ENCODE data around the gene ACAT2. TPM values are rescaled to one million over a fixed set of nuclear protein-coding genes. Genes with fewer than 3 reads are reported as not detected.
A peak's percentile ranks its signal among the peaks of the same experiment; 100 is the strongest.

Gene ACAT2
- total RNA-seq, 1 experiment from 2014 or later: 156 TPM

DNA sequence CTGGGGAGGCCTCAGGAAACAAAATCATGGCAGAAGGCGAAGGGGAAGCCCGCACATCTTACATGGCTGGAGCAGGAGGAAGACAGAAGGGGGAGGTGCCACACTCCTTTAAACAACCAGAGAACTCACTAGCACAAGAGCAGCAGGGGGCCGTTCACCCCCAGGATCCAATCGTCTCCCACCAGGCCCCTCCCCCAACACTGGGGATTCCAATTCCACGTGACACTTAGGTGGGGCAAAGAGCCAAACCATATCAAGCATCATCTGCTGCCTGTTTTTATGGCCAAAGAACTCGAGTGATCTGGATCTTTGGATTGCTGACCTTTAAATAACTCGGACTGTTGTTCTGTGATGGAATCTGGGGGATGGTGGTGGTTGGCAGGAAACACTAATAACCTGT is 66.2 kb downstream of the ACAT2 start:
- H2BK5ac ChIP-seq (ENCODE audit: insufficient read length, low read length): no peak overlapping the region
- H2BK12ac ChIP-seq (ENCODE audit: insufficient read length, low read depth, low read length): no peak overlapping the region
- H2AK5ac ChIP-seq (ENCODE audit: insufficient read length, low read length): no peak overlapping the region
- no peak for DNase-seq
- H3K79me2 ChIP-seq (ENCODE audit: insufficient read depth, low read length): no peaks in the 10 kb centered on the region
- no peak overlapping the region for H3K4me2 ChIP-seq (ENCODE audit: insufficient read depth, insufficient read length, low read length)
- Mint-ChIP-seq H3K36me3 (ENCODE audit: insufficient read depth in 1 of 3, low read depth in 3 of 3) (peaks cover 0 to 6% (median 1%) of the 10 kb centered on the region in 3 experiments; a peak in 3 of 7 replicates), H3K4me3 (no peak overlapping the region), H3K4me1 (peaks cover 32 to 37% of the 10 kb centered on the region in 2 experiments), H3K9me3 (no peaks in the 10 kb centered on the region; a peak in 1 of 5 replicates), H3K27ac (peak overlapping the region in 1 of 3 experiments; percentile 78; a peak in 1 of 7 replicates), H3K27me3 (ENCODE audit: low read depth) (no peaks in the 10 kb centered on the region; the same call in none of the 2 replicates)
- no peaks in the 10 kb centered on the region for H3K79me1 ChIP-seq (ENCODE audit: insufficient read depth, low read depth, low read length, poor library complexity, severe bottlenecking)
- H3K18ac ChIP-seq (ENCODE audit: insufficient read length, low read depth, low read length): no peak overlapping the region
- no peak overlapping the region for H3T11ph ChIP-seq (ENCODE audit: low read length)
- H2BK120ac ChIP-seq (ENCODE audit: low read depth, low read length, poor library complexity, severe bottlenecking): no peak overlapping the region
- no peaks in the 10 kb centered on the region for H4K20me1 ChIP-seq (ENCODE audit: control insufficient read depth, insufficient read depth, insufficient read length)
- no peak overlapping the region for H4K5ac ChIP-seq (ENCODE audit: insufficient read length, low read depth, low read length)
- H3K9me3 ChIP-seq (ENCODE audit: control insufficient read depth, low read depth, low read length): no peaks in the 10 kb centered on the region
- peaks cover 18% of the 10 kb centered on the region; the same call in 1 of the 2 replicates for H3K4me1 ChIP-seq (ENCODE audit: insufficient read depth, low read length)
- no CpG with 5 or more reads among the region's 7 CpGs for WGBS (ENCODE audit: extremely low coverage, insufficient read length, low lambda C conversion rate)
- H2AFZ ChIP-seq (ENCODE audit: low read length): no peak overlapping the region
- H3K56ac ChIP-seq (ENCODE audit: insufficient read length, low read depth, low read length): no peak overlapping the region
- no peak overlapping the region for H3K23ac ChIP-seq (ENCODE audit: insufficient read length, low read depth, low read length)
- no peak overlapping the region for H3K9ac ChIP-seq (ENCODE audit: extremely low read depth, insufficient read length, low read length)
- TF ChIP-seq, protein P1, sequence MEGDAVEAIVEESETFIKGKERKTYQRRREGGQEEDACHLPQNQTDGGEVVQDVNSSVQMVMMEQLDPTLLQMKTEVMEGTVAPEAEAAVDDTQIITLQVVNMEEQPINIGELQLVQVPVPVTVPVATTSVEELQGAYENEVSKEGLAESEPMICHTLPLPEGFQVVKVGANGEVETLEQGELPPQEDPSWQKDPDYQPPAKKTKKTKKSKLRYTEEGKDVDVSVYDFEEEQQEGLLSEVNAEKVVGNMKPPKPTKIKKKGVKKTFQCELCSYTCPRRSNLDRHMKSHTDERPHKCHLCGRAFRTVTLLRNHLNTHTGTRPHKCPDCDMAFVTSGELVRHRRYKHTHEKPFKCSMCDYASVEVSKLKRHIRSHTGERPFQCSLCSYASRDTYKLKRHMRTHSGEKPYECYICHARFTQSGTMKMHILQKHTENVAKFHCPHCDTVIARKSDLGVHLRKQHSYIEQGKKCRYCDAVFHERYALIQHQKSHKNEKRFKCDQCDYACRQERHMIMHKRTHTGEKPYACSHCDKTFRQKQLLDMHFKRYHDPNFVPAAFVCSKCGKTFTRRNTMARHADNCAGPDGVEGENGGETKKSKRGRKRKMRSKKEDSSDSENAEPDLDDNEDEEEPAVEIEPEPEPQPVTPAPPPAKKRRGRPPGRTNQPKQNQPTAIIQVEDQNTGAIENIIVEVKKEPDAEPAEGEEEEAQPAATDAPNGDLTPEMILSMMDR (conservative IDR thresholded peaks at IDR 0.05): no peak
- no peak overlapping the region for H4K8ac ChIP-seq (replicated peaks; ENCODE audit: insufficient read length, low read depth, low read length)
- H3K4ac ChIP-seq (ENCODE audit: low read depth, low read length): no peak overlapping the region
- no peak overlapping the region for H2BK20ac ChIP-seq (ENCODE audit: low read depth, low read length, poor library complexity, severe bottlenecking)
- no peaks in the 10 kb centered on the region for H3K23me2 ChIP-seq (ENCODE audit: insufficient read length, low read depth, low read length, poor library complexity, severe bottlenecking)
- no peaks in the 10 kb centered on the region for H3K27me3 ChIP-seq (ENCODE audit: insufficient read depth, low read length)
- H4K91ac ChIP-seq (ENCODE audit: insufficient read length, low read depth, low read length): no peak overlapping the region
- H3K27ac ChIP-seq (ENCODE audit: insufficient read length, low read depth, low read length): no peak overlapping the region
- H3K14ac ChIP-seq (ENCODE audit: insufficient read depth, low read length): no peak overlapping the region
- H2BK15ac ChIP-seq (ENCODE audit: low read depth, low read length): no peak overlapping the region

Other genes with a start within 250 kb of the ACAT2 start
- gene SOD2, start 68.8 kb upstream of the ACAT2 start, total RNA-seq (2021): 78.5 and 80.5 TPM in 2 replicates
- gene WTAP, start 34.5 kb upstream of the ACAT2 start, total RNA-seq (2021): 138 and 142 TPM in 2 replicates
- gene TCP1, start 27.6 kb downstream of the ACAT2 start, total RNA-seq (2021): 401 and 412 TPM in 2 replicates
- 87.4 and 88.8 TPM in 2 replicates for gene MRPL18, start 28.4 kb downstream of the ACAT2 start, total RNA-seq (2021)
- not detected in 2 replicates for gene PNLDC1, start 38.2 kb downstream of the ACAT2 start, total RNA-seq (2021)
- gene MAS1, start 128.9 kb downstream of the ACAT2 start, total RNA-seq (2021): 0.02 TPM in 2 replicates
- 62.9 and 66.7 TPM in 2 replicates for gene IGF2R, start 207.0 kb downstream of the ACAT2 start, total RNA-seq (2021)

Measured in H9 (cell line).